Stimulated activated CD8-positive, alpha-beta memory T cell treated with anti-CD3 and anti-CD28 coated beads, Interleukin-15, amount 100 ng/mL, for 1 hour (primary cell): ENCODE data around the gene SMIM34.

Experiments used
- DNase-seq: peaks from one replicate; pipeline ENCODE4 v3.0.0-alpha.2; 2020; ENCODE audit warnings: low read depth

SMIM34 gene

DNA sequence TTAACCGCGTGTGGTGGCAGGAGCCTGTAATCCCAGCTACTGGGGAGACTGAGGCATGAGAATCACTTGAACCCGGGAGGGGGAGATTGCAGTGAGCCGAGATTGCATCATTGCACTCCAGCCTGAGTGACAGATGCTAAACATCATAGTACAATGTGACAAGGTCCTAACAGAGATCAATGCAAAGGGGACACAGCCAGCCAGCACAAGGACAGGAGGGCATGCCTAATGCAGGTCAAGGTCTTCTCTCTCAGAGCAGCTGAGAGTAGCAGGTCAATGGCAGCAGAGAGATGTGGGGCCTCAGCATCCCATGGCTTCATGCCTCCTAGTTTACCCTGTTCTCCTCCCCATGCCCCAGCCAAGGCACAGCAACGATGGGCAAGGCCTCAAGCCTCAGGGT is 51.4 kb downstream of the SMIM34 start:
- DNase-seq = no peak

GRCh38 chr21:34369741-34370140 is 54.0 kb downstream of the SMIM34 start:
- DNase-seq = no peak
